ENCODE data around the gene KIAA0319L.

The KIAA0319L gene

DNA sequence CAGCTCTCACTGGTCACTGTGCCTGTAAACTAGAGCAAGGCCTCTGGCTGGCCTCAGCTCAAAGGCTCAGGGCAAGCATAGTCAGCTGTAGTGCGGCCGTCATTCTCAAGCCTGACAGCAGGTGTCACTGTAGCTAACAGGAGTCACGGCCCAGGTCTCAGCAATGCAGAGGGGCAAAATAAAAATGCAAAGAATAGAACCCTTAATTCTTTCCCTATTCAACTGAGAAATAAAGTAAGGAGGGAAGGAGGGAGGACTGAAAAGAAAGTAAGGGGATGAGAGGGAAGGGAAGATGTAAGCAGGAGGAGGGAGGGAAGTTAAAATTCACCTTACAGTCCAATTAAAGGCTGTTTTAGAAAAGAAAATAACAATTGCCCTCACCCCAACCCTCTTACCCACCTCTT, 106.1 kb downstream of the KIAA0319L start:
- H3K9me3 ChIP-seq (ENCODE audit: control insufficient read depth in 5 of 5, low read length in 5 of 5), result no peaks in the 10 kb centered on the region
- H3K4me1 ChIP-seq (ENCODE audit: control insufficient read depth in 5 of 5, insufficient read depth in 5 of 5, low read length in 5 of 5), result peaks cover 13 to 39% (median 32%) of the 10 kb centered on the region in 5 donors
- peak overlapping the region in 2 of 5 donors; percentile 1 to 52 for H3K9ac ChIP-seq (ENCODE audit: low read length in 5 of 5)
- no peak overlapping the region for H3K4me3 ChIP-seq (ENCODE audit: low read depth in 1 of 5, low read length in 5 of 5)
- H3K36me3 ChIP-seq (ENCODE audit: control insufficient read depth in 5 of 5, insufficient read depth in 5 of 5, low read length in 5 of 5), result peaks cover 21 to 47% (median 45%) of the 10 kb centered on the region in 5 donors
- H3K27ac ChIP-seq (ENCODE audit: low read depth, low read length), result no peak overlapping the region
- H3K27me3 ChIP-seq (ENCODE audit: control insufficient read depth in 5 of 5, insufficient read depth in 4 of 5, low read length in 5 of 5), result no peaks in the 10 kb centered on the region

DNA sequence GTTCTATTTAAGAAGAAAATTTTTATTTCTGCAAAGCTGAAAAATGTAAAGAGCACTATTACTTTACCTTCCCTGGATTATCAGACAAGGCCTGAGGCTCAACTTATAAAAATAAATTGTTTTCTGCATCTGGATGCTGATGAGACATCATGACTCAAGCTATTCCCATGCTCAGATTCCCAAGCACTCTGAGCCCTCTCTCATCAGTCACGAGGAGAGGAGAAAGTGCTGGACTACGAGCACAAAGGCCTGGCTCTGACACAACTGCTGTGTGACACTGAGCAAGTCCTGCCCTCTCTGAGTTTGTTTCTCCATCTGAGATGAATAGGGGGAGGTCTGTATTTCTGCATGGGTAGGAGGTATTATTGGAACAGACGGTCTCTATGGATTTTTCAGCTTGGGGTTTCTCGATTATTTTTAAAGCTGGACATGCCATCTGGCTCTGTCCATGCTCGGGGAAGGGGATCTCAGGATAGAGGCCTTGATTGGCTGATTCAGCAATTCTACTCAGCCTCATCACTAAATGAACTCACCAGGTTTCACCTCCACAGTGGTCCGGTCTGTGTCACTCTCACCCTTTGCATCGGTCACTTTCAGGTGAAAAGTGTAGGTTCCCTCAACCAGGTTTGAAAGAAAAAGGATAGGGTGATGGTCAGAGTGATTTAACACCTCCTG, 107.7 kb downstream of the KIAA0319L start:
- no peak overlapping the region for H3K27ac ChIP-seq (ENCODE audit: low read depth, low read length)
- no peaks in the 10 kb centered on the region for H3K9me3 ChIP-seq (ENCODE audit: control insufficient read depth in 5 of 5, low read length in 5 of 5)
- no peaks in the 10 kb centered on the region for H3K27me3 ChIP-seq (ENCODE audit: control insufficient read depth in 5 of 5, insufficient read depth in 4 of 5, low read length in 5 of 5)
- H3K36me3 ChIP-seq (ENCODE audit: control insufficient read depth in 5 of 5, insufficient read depth in 5 of 5, low read length in 5 of 5), result peaks cover 21 to 57% (median 52%) of the 10 kb centered on the region in 5 donors
- no peak overlapping the region for H3K9ac ChIP-seq (ENCODE audit: low read length in 5 of 5)
- no peak overlapping the region for H3K4me3 ChIP-seq (ENCODE audit: low read depth in 1 of 5, low read length in 5 of 5)
- H3K4me1 ChIP-seq (ENCODE audit: control insufficient read depth in 5 of 5, insufficient read depth in 5 of 5, low read length in 5 of 5), result peaks cover 13 to 32% (median 32%) of the 10 kb centered on the region in 5 donors

GRCh38 chr1:35448344-35448801, 108.8 kb downstream of the KIAA0319L start:
- H3K4me1 ChIP-seq (ENCODE audit: control insufficient read depth in 5 of 5, insufficient read depth in 5 of 5, low read length in 5 of 5), result peaks cover 13 to 32% (median 26%) of the 10 kb centered on the region in 5 donors
- peaks cover 13 to 64% (median 52%) of the 10 kb centered on the region in 5 donors for H3K36me3 ChIP-seq (ENCODE audit: control insufficient read depth in 5 of 5, insufficient read depth in 5 of 5, low read length in 5 of 5)
- H3K27me3 ChIP-seq (ENCODE audit: control insufficient read depth in 5 of 5, insufficient read depth in 4 of 5, low read length in 5 of 5), result no peaks in the 10 kb centered on the region
- no peak overlapping the region for H3K4me3 ChIP-seq (ENCODE audit: low read depth in 1 of 5, low read length in 5 of 5)
- no peak overlapping the region for H3K27ac ChIP-seq (ENCODE audit: low read depth, low read length)
- no peaks in the 10 kb centered on the region for H3K9me3 ChIP-seq (ENCODE audit: control insufficient read depth in 5 of 5, low read length in 5 of 5)
- H3K9ac ChIP-seq (ENCODE audit: low read length in 5 of 5), result no peak overlapping the region

- Histone ChIP-seq H3K27ac (ENCODE audit: low read depth, low read length) (no peak overlapping the region), H3K36me3 (ENCODE audit: control insufficient read depth in 5 of 5, insufficient read depth in 5 of 5, low read length in 5 of 5) (peaks cover 9 to 70% (median 58%) of the 10 kb centered on the region in 5 donors), H3K27me3 (ENCODE audit: control insufficient read depth in 5 of 5, insufficient read depth in 4 of 5, low read length in 5 of 5) (no peaks in the 10 kb centered on the region), H3K4me1 (ENCODE audit: control insufficient read depth in 5 of 5, insufficient read depth in 5 of 5, low read length in 5 of 5) (peaks cover 9 to 24% (median 20%) of the 10 kb centered on the region in 5 donors), H3K9me3 (ENCODE audit: control insufficient read depth in 5 of 5, low read length in 5 of 5) (no peaks in the 10 kb centered on the region), H3K9ac (ENCODE audit: low read length in 5 of 5) (no peak overlapping the region), H3K4me3 (ENCODE audit: low read depth in 1 of 5, low read length in 5 of 5) (no peak overlapping the region)
These were observed 109.9 kb downstream of the KIAA0319L start for GRCh38 chr1:35447278-35447677.

- H3K36me3 ChIP-seq (ENCODE audit: control insufficient read depth in 5 of 5, insufficient read depth in 5 of 5, low read length in 5 of 5), result peaks cover 9 to 84% (median 76%) of the 10 kb centered on the region in 5 donors
- H3K27ac ChIP-seq (ENCODE audit: low read depth, low read length), result no peak overlapping the region
These were observed 112.8 kb downstream of the KIAA0319L start for GRCh38 chr1:35444519-35444774.

DNA sequence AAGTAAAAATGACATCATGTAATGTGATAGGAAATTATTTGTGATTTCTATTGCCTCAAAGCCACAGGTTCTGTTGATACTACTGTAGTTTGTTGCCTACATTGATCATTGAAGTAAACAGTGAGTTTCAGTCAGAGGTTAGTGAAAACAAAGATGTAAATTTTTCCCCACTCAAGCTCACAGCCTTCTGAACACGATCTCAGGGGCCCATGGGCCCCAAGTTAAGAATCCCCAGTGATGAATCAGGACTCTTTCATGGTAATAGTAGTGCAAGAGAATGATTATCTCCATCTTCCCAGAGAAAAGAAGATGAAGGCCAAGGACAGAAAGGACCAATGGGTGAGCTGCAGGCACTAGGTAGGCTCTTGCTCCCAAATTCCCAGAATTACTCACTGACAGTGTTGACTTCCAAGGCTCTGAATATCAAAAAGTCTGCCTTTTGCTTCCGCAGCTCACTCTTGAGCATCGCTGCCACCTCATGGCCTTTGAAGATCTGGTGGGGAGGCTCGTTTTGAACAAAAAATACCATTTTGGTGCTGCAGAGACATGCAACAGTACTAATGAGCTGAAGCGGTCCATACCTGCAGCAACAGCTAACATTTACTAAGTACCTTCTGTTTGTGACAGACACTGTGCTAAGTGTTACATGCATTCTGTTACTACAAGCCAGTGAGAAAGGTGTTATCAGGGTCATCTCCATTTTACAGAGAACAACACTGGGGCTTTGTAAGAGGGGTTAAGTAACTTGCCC, 113.3 kb downstream of the KIAA0319L start:
- Histone ChIP-seq H3K9me3 (ENCODE audit: control insufficient read depth in 5 of 5, low read length in 5 of 5) (no peaks in the 10 kb centered on the region), H3K36me3 (ENCODE audit: control insufficient read depth in 5 of 5, insufficient read depth in 5 of 5, low read length in 5 of 5) (peaks cover 9 to 87% (median 79%) of the 10 kb centered on the region in 5 donors), H3K27me3 (ENCODE audit: control insufficient read depth in 5 of 5, insufficient read depth in 4 of 5, low read length in 5 of 5) (no peaks in the 10 kb centered on the region), H3K9ac (ENCODE audit: low read length in 5 of 5) (no peak overlapping the region), H3K27ac (ENCODE audit: low read depth, low read length) (no peak overlapping the region), H3K4me1 (ENCODE audit: control insufficient read depth in 5 of 5, insufficient read depth in 5 of 5, low read length in 5 of 5) (peaks cover 0 to 10% (median 8%) of the 10 kb centered on the region in 5 donors), H3K4me3 (ENCODE audit: low read depth in 1 of 5, low read length in 5 of 5) (no peak overlapping the region)

More at GRCh38 chr1:35444519-35444774, 112.8 kb downstream of the KIAA0319L start:
- H3K9me3 ChIP-seq (ENCODE audit: control insufficient read depth in 5 of 5, low read length in 5 of 5), result no peaks in the 10 kb centered on the region
- no peak overlapping the region for H3K4me3 ChIP-seq (ENCODE audit: low read depth in 1 of 5, low read length in 5 of 5)
- H3K27me3 ChIP-seq (ENCODE audit: control insufficient read depth in 5 of 5, insufficient read depth in 4 of 5, low read length in 5 of 5), result no peaks in the 10 kb centered on the region
- no peak overlapping the region for H3K9ac ChIP-seq (ENCODE audit: low read length in 5 of 5)
- H3K4me1 ChIP-seq (ENCODE audit: control insufficient read depth in 5 of 5, insufficient read depth in 5 of 5, low read length in 5 of 5), result peaks cover 0 to 10% (median 8%) of the 10 kb centered on the region in 5 donors

DNA sequence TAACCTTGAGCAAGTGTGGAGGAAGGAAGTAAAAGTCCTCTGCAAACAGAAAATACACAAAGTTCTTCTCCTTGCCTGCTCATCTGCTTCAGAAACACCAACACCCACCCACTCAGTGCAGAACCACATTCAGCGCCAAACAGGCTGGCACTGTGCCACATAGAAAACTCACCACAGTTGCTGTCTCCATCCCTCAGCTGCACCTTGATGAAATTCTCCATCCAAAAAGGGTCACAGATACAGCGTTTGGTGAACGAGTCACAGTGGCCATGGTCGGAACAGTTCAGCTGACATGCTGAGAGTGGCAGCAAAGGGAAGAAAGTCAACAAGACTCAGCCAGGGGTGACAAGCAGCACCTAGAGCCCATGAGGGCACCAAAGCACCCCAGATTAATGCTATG, 114.5 kb downstream of the KIAA0319L start:
- H3K4me1 ChIP-seq (ENCODE audit: control insufficient read depth in 5 of 5, insufficient read depth in 5 of 5, low read length in 5 of 5), result no peaks in the 10 kb centered on the region

DNA sequence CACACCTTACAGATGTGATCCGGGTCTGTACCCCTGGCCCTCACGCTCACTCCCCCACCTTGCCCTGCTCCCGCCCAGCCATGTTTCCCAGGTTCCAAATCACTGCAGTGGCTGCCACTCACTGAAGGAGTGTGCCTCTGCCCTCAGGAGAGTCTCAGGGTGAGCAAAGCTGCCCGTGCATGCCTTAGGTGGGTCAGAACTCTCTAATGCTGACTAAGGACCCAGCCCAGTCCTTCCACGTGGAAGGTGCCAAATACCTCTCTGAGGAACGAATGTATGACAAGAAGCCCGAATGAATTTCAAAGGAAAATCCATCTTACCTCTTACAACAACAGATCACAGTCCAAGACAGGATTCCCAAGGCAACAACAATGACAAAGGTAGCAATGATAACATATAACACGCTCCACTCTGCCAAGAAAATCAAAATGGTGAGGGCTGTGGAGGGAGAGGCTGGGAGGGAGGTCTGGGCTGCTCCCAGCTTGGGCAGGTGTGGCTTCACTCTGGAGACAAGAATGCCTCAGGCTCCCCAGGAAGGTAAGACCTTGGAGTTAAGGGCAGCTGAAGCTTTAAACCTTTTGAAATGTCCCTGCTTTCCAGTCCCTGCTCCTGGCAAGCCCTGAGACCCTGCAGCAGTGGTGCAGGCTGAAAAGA, 115.2 kb downstream of the KIAA0319L start:
- Histone ChIP-seq H3K27ac (ENCODE audit: low read depth, low read length) (no peak overlapping the region), H3K4me1 (ENCODE audit: control insufficient read depth in 5 of 5, insufficient read depth in 5 of 5, low read length in 5 of 5) (no peaks in the 10 kb centered on the region)

More for the DNA sequence above, 114.5 kb downstream of the KIAA0319L start:
- no peaks in the 10 kb centered on the region for H3K9me3 ChIP-seq (ENCODE audit: control insufficient read depth in 5 of 5, low read length in 5 of 5)
- H3K9ac ChIP-seq (ENCODE audit: low read length in 5 of 5), result no peak overlapping the region
- no peaks in the 10 kb centered on the region for H3K27me3 ChIP-seq (ENCODE audit: control insufficient read depth in 5 of 5, insufficient read depth in 4 of 5, low read length in 5 of 5)
- H3K4me3 ChIP-seq (ENCODE audit: low read depth in 1 of 5, low read length in 5 of 5), result no peak overlapping the region
- peaks cover 9 to 86% (median 75%) of the 10 kb centered on the region in 5 donors for H3K36me3 ChIP-seq (ENCODE audit: control insufficient read depth in 5 of 5, insufficient read depth in 5 of 5, low read length in 5 of 5)
- no peak overlapping the region for H3K27ac ChIP-seq (ENCODE audit: low read depth, low read length)

DNA sequence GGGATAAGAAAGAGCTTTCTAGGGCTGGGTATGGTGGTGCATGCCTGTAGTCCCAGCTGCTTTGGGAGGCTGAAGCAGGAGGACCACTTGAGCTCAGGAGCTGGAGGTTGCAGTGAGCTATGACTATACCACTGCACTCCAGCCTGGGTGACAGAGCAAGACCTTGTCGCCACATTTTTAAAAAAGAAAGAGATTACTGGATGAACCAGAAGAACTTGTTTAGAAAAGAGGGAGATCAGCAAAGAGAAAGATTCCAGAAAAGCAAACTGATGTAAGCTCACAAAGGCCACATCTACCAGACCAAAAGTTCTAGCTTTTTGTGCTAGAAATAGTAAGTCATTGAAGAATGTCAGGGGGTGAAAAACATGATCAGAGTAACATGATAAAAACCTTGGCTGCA, 117.6 kb downstream of the KIAA0319L start:
- Histone ChIP-seq H3K4me3 (ENCODE audit: low read depth in 1 of 5, low read length in 5 of 5) (no peak overlapping the region), H3K9me3 (ENCODE audit: control insufficient read depth in 5 of 5, low read length in 5 of 5) (no peaks in the 10 kb centered on the region), H3K27me3 (ENCODE audit: control insufficient read depth in 5 of 5, insufficient read depth in 4 of 5, low read length in 5 of 5) (no peaks in the 10 kb centered on the region), H3K36me3 (ENCODE audit: control insufficient read depth in 5 of 5, insufficient read depth in 5 of 5, low read length in 5 of 5) (peaks cover 0 to 94% (median 81%) of the 10 kb centered on the region in 5 donors), H3K4me1 (ENCODE audit: control insufficient read depth in 5 of 5, insufficient read depth in 5 of 5, low read length in 5 of 5) (no peaks in the 10 kb centered on the region), H3K9ac (ENCODE audit: low read length in 5 of 5) (no peak overlapping the region), H3K27ac (ENCODE audit: low read depth, low read length) (no peak overlapping the region)

More for the DNA sequence above, 115.2 kb downstream of the KIAA0319L start:
- no peak overlapping the region for H3K9ac ChIP-seq (ENCODE audit: low read length in 5 of 5)
- H3K27me3 ChIP-seq (ENCODE audit: control insufficient read depth in 5 of 5, insufficient read depth in 4 of 5, low read length in 5 of 5), result no peaks in the 10 kb centered on the region
- peaks cover 9 to 89% (median 74%) of the 10 kb centered on the region in 5 donors for H3K36me3 ChIP-seq (ENCODE audit: control insufficient read depth in 5 of 5, insufficient read depth in 5 of 5, low read length in 5 of 5)
- no peak overlapping the region for H3K4me3 ChIP-seq (ENCODE audit: low read depth in 1 of 5, low read length in 5 of 5)
- no peaks in the 10 kb centered on the region for H3K9me3 ChIP-seq (ENCODE audit: control insufficient read depth in 5 of 5, low read length in 5 of 5)

DNA sequence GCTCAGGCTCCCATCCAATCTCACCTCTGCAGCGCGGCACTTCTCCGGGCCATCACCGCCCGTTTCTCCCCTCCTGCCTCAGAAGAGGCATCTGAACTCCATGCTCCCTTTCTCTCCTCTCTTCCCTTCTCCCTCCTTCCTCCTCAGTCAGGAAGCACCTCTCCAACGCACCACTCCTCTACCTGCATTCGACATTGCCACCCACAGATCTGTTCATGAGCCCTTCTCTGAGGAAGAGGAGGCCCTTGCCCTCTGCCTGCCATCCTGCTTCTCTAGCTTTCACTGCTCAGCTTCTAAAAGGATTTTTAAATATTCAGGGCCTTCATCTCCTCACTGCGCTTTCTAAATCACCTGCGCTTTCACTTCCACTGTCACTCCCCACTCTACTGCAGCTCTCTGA, 120.0 kb downstream of the KIAA0319L start:
- no peaks in the 10 kb centered on the region for H3K4me1 ChIP-seq (ENCODE audit: control insufficient read depth in 5 of 5, insufficient read depth in 5 of 5, low read length in 5 of 5)
- no peaks in the 10 kb centered on the region for H3K27me3 ChIP-seq (ENCODE audit: control insufficient read depth in 5 of 5, insufficient read depth in 4 of 5, low read length in 5 of 5)
- no peaks in the 10 kb centered on the region for H3K9me3 ChIP-seq (ENCODE audit: control insufficient read depth in 5 of 5, low read length in 5 of 5)
- H3K36me3 ChIP-seq (ENCODE audit: control insufficient read depth in 5 of 5, insufficient read depth in 5 of 5, low read length in 5 of 5), result peaks cover 0 to 95% (median 81%) of the 10 kb centered on the region in 5 donors
- H3K9ac ChIP-seq (ENCODE audit: low read length in 5 of 5), result no peak overlapping the region
- H3K4me3 ChIP-seq (ENCODE audit: low read depth in 1 of 5, low read length in 5 of 5), result no peak overlapping the region
- H3K27ac ChIP-seq (ENCODE audit: low read depth, low read length), result no peak overlapping the region
